NT2/D1 (cell line): ENCODE results near the gene RGS17.

ENCODE experiments used
- DNase-seq: peaks from one replicate; pipeline ENCODE4 v3.0.0-alpha.2; 2011; ENCODE audit warnings: low read depth, low spot score
- H3K27me3 ChIP-seq: 2 replicates; pipeline ENCODE4 v1.6.0; 2011; ENCODE audit warnings: mild to moderate bottlenecking; ENCODE audit not compliant: insufficient read length, insufficient read depth
- H3K36me3 ChIP-seq: 2 replicates; pipeline ENCODE4 v1.6.1; 2011; ENCODE audit warnings: mild to moderate bottlenecking, low read length, mixed read lengths; ENCODE audit not compliant: insufficient read depth, insufficient read length
- H3K4me1 ChIP-seq: 2 replicates; pipeline ENCODE4 v1.5.1; 2011; ENCODE audit not compliant: insufficient read depth, insufficient read length
- H3K4me3 ChIP-seq: 2 replicates; pipeline ENCODE4 v1.5.1; 2011; ENCODE audit warnings: low read depth; ENCODE audit not compliant: insufficient read length
- H3K9ac ChIP-seq: 2 replicates; pipeline ENCODE4 v1.6.0; 2011; ENCODE audit warnings: low read depth; ENCODE audit not compliant: insufficient read length
- H3K9me3 ChIP-seq: 2 replicates; pipeline ENCODE4 v1.5.1; 2011; ENCODE audit warnings: mild to moderate bottlenecking, low read length; ENCODE audit not compliant: insufficient read depth
- SUZ12 ChIP-seq: IDR thresholded peaks from 2 replicates; pipeline ENCODE4 v1.6.1; 2011; ENCODE audit not compliant: insufficient read length, insufficient read depth; ENCODE audit errors: extremely low read depth
- YY1 ChIP-seq: IDR thresholded peaks from 2 replicates; pipeline ENCODE4 v1.6.1; 2011; ENCODE audit not compliant: insufficient read length, insufficient read depth
- ZNF274 ChIP-seq: IDR thresholded peaks from 2 replicates; pipeline ENCODE4 v1.6.1; 2011; ENCODE audit warnings: mild to moderate bottlenecking, low read depth, low read length

The RGS17 gene

DNA sequence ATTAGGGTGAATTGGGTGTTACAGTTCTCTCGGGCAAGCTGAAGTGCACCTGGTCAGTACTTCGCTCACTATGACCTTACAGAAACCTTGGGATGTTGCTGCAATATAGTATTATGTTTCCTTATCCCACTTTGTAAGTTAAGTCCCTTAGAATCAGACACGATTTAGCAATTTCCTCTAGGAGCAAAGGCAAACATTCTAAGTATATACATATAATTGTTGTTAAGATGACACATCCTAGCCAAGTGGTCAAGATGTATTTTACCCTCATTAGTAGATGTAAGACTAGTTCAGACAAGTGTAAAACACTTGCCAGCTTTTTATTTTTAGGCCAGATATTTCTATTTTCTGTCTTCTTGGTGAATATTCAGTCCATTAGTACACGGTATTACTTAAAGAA lies 31.1 kb upstream of the RGS17 start:
- H3K27me3 ChIP-seq, result no peaks in the 10 kb centered on the region
- no peaks in the 10 kb centered on the region for H3K4me1 ChIP-seq
- no peaks in the 10 kb centered on the region for H3K36me3 ChIP-seq
- H3K9me3 ChIP-seq, result no peaks in the 10 kb centered on the region
- no peak overlapping the region for H3K9ac ChIP-seq
- no peak overlapping the region for H3K4me3 ChIP-seq
- DNase-seq, result no peak
- no peak for TF ChIP-seq SUZ12
- TF ChIP-seq YY1, result no peak
- no peak for TF ChIP-seq ZNF274

DNA sequence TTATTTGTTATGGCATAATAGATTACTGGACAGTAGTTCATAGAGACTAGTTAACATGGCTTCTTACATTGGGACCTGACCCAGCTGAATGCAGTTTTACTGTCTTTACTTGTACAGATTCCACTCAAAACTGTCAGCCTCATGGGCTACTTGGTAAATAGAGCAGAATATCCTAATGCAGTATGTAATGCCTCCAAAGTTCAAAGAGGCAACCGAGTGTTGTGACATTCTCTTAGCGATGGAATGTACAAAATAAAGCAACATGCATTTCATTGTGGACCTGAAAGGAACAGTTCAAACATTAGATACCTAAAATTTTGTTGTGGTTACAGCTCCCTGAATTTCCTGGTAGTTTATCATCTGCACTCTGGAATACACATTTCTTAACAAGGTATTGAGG lies 29.1 kb upstream of the RGS17 start:
- H3K36me3 ChIP-seq, result no peaks in the 10 kb centered on the region
- no peaks in the 10 kb centered on the region for H3K4me1 ChIP-seq
- H3K4me3 ChIP-seq, result no peak overlapping the region
- TF ChIP-seq SUZ12 (no peak), ZNF274 (no peak), YY1 (no peak)
- H3K9me3 ChIP-seq, result no peaks in the 10 kb centered on the region
- H3K9ac ChIP-seq, result no peak overlapping the region
- H3K27me3 ChIP-seq, result no peaks in the 10 kb centered on the region
- no peak for DNase-seq

GRCh38 chr6:153150752-153151440 lies 19.8 kb upstream of the RGS17 start:
- no peaks in the 10 kb centered on the region for H3K27me3 ChIP-seq
- H3K4me3 ChIP-seq, result no peak overlapping the region
- no peaks in the 10 kb centered on the region for H3K36me3 ChIP-seq
- DNase-seq, result no peak
- TF ChIP-seq YY1, result no peak
- no peak for TF ChIP-seq ZNF274
- no peak for TF ChIP-seq SUZ12
- H3K9ac ChIP-seq, result no peak overlapping the region
- H3K9me3 ChIP-seq, result no peaks in the 10 kb centered on the region
- H3K4me1 ChIP-seq, result no peaks in the 10 kb centered on the region

DNA sequence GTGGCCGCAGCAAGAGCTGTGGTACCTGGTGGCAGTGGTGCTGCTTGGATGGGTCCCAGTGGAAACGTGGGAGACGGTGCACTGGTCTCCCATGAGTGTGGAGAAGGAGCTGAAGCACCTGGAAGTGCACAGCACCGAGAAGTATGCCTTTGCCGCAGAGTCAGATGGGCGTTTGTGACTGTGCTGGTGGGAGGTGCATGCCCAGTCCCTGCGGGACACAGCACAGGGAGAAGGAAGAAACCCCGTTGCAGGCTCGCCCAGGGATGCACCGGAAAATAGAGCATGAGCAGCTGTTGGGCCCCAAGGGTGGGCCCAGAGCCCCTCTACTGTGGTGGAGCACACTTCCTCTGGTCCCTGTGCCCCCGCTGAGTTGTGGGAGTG lies 19.3 kb upstream of the RGS17 start:
- Histone ChIP-seq H3K9me3 (no peaks in the 10 kb centered on the region), H3K9ac (no peak overlapping the region), H3K36me3 (no peaks in the 10 kb centered on the region), H3K4me1 (no peaks in the 10 kb centered on the region), H3K27me3 (no peaks in the 10 kb centered on the region), H3K4me3 (no peak overlapping the region)
- DNase-seq, result no peak
- no peak for TF ChIP-seq SUZ12
- no peak for TF ChIP-seq YY1
- no peak for TF ChIP-seq ZNF274

GRCh38 chr6:153149891-153150290 lies 18.8 kb upstream of the RGS17 start:
- H3K4me3 ChIP-seq, result no peak overlapping the region
- no peaks in the 10 kb centered on the region for H3K36me3 ChIP-seq
- H3K4me1 ChIP-seq, result no peaks in the 10 kb centered on the region
- no peaks in the 10 kb centered on the region for H3K9me3 ChIP-seq
- H3K9ac ChIP-seq, result no peak overlapping the region
- no peak for TF ChIP-seq YY1
- no peak for TF ChIP-seq ZNF274
- no peak for TF ChIP-seq SUZ12
- H3K27me3 ChIP-seq, result no peaks in the 10 kb centered on the region
- no peak for DNase-seq

DNA sequence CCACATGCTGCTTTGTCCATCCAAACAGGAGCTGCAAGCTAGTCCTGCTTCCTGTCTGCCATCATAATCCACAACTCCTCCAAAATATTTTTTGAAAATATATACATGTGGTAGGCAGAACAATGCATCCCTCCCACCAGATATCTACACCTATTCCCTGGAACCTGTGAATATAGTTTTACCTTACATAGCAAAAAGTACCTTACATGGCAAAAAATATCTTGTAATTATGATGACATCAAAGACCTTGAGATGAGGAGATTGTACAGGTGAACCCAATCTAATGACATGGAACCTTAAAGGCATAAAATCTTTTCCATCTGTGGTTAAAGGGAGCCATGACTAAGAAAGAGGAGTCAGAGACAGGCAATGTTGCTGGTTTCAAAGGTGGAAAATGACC lies 15.3 kb upstream of the RGS17 start:
- H3K9me3 ChIP-seq, result no peaks in the 10 kb centered on the region
- H3K4me1 ChIP-seq, result no peaks in the 10 kb centered on the region
- no peak for DNase-seq
- H3K4me3 ChIP-seq, result no peak overlapping the region
- H3K27me3 ChIP-seq, result no peaks in the 10 kb centered on the region
- no peak for TF ChIP-seq SUZ12
- no peak for TF ChIP-seq ZNF274
- no peak for TF ChIP-seq YY1
- no peak overlapping the region for H3K9ac ChIP-seq
- no peaks in the 10 kb centered on the region for H3K36me3 ChIP-seq

GRCh38 chr6:153145591-153145990 lies 14.5 kb upstream of the RGS17 start:
- H3K9ac ChIP-seq, result no peak overlapping the region
- H3K27me3 ChIP-seq, result no peaks in the 10 kb centered on the region
- TF ChIP-seq ZNF274 (no peak), YY1 (no peak), SUZ12 (no peak)
- no peaks in the 10 kb centered on the region for H3K9me3 ChIP-seq
- no peaks in the 10 kb centered on the region for H3K36me3 ChIP-seq
- H3K4me3 ChIP-seq, result no peak overlapping the region
- no peaks in the 10 kb centered on the region for H3K4me1 ChIP-seq
- DNase-seq, result no peak
